Tibial nerve (tissue), 4 donors: ENCODE measurements around the gene MAZ. TPM values are rescaled to one million over a fixed set of nuclear protein-coding genes. Genes with fewer than 3 reads are reported as not detected.

ENCODE experiments used
- DNase-seq, 2 donors: peaks; one replicate each; pipeline ENCODE4 v3.0.0-alpha.2; 2019; ENCODE audit warnings: low spot score in 2 of 2
- H3K27ac ChIP-seq, 4 donors: fragments of 200-600 bp; sonication (generic) in 3 of 4; one replicate each; pipeline ENCODE4 v1.5.1; 2017 to 2019; ENCODE audit warnings: mild to moderate bottlenecking in 1 of 4
- H3K27me3 ChIP-seq, 2 donors: fragments of 200-600 bp; sonication (generic) in 1 of 2; one replicate each; pipeline versions ENCODE4 v1.5.1 to v1.6.0; 2017 to 2019
- H3K36me3 ChIP-seq, 3 donors: fragments of 200-600 bp; sonication (generic); one replicate each; pipeline ENCODE4 v1.5.1; 2018 to 2019
- H3K4me1 ChIP-seq, 4 donors: fragments of 200-600 bp; sonication (generic) in 3 of 4; one replicate each; pipeline ENCODE4 v1.5.1; 2017 to 2019
- H3K4me3 ChIP-seq, 4 donors: fragments of 200-600 bp; sonication (generic) in 3 of 4; one replicate each; pipeline ENCODE4 v1.5.1; 2017 to 2019; ENCODE audit warnings: mild to moderate bottlenecking in 1 of 4, moderate library complexity in 1 of 4
- H3K9me3 ChIP-seq, 4 donors: fragments of 200-600 bp; sonication (generic) in 3 of 4; one replicate each; pipeline ENCODE4 v1.5.1; 2017 to 2019
- CTCF ChIP-seq, 5 experiments: fragments of 200-600 bp in 3 of 5; fragments of 450-650 bp in 2 of 5; sonication (generic) in 3 of 5; IDR thresholded peaks; one replicate each; pipeline ENCODE4 v1.5.1; 2016 to 2019; ENCODE audit warnings: antibody characterized with exemption in 5 of 5, mild to moderate bottlenecking in 3 of 5, moderate library complexity in 2 of 5
- EP300 ChIP-seq, 2 donors: sonication (generic); formaldehyde crosslinking; IDR thresholded peaks; one replicate each; pipeline ENCODE4 v1.6.1; 2017; ENCODE audit warnings: antibody characterized with exemption in 2 of 2, mild to moderate bottlenecking in 1 of 2
- POLR2A ChIP-seq, 2 donors: fragments of 450-650 bp; IDR thresholded peaks; one replicate each; pipeline ENCODE4 v1.6.1; 2017; ENCODE audit warnings: antibody characterized with exemption in 2 of 2, mild to moderate bottlenecking in 2 of 2, moderate library complexity in 2 of 2
- WGBS, 2 donors: methylation state at CpG; one replicate each; pipeline ENCODE4 v1.1.5; 2018; 5-methylcytosine and 5-hydroxymethylcytosine counted together
- total RNA-seq, 4 donors: library from RNA; depleted of rRNA; stranded (reverse); fragments of >200 nt; gene quantifications; one replicate each; pipeline ENCODE4 v1.1.0, GENCODE V29; 2016

MAZ gene
- total RNA-seq, 4 donors from 2014 or later: 40.0 to 75.9 (median 62.0) TPM

- H3K27ac ChIP-seq: no peak overlapping the region
- DNase-seq: no peak
- no peak for TF ChIP-seq CTCF (IDR thresholded peaks at IDR 0.05)
- 98 to 100% methylated on average over 3 of the region's 3 CpGs for WGBS, 2 donors
- H3K9me3 ChIP-seq: no peaks in the 10 kb centered on the region
- no peak overlapping the region for H3K4me3 ChIP-seq
- H3K36me3 ChIP-seq: peaks cover 7 to 27% (median 11%) of the 10 kb centered on the region in 3 donors
- H3K27me3 ChIP-seq: no peaks in the 10 kb centered on the region
- H3K4me1 ChIP-seq: peaks cover 0 to 22% (median 12%) of the 10 kb centered on the region in 4 donors
These were observed 12.1 kb upstream of the MAZ start for GRCh38 chr16:29794231-29794710.

- H3K27ac ChIP-seq: no peak overlapping the region
- no peak overlapping the region for H3K4me3 ChIP-seq
- H3K9me3 ChIP-seq: no peaks in the 10 kb centered on the region
- no peaks in the 10 kb centered on the region for H3K27me3 ChIP-seq
- no peak for DNase-seq
- H3K4me1 ChIP-seq: peaks cover 0 to 17% (median 9%) of the 10 kb centered on the region in 4 donors
- 89 to 92% methylated on average over 8 of the region's 8 CpGs for WGBS, 2 donors
- TF ChIP-seq CTCF (IDR thresholded peaks at IDR 0.05) (no peak), EP300 (IDR thresholded peaks at IDR 0.05) (no peak), POLR2A (IDR thresholded peaks at IDR 0.05) (no peak)
- peaks cover 4 to 43% (median 18%) of the 10 kb centered on the region in 3 donors for H3K36me3 ChIP-seq
These were observed 3.9 kb upstream of the MAZ start for GRCh38 chr16:29802416-29802935.

- Histone ChIP-seq H3K4me3 (peak overlapping the region in 2 of 4 donors; percentile 51 to 75), H3K4me1 (peaks cover 0 to 32% (median 24%) of the 10 kb centered on the region in 4 donors), H3K27ac (peak overlapping the region; percentile 88 to 99 (median 94)), H3K36me3 (peaks cover 0 to 37% (median 14%) of the 10 kb centered on the region in 3 donors), H3K9me3 (no peaks in the 10 kb centered on the region), H3K27me3 (no peaks in the 10 kb centered on the region)
- 76 to 81% methylated on average over 8 of the region's 8 CpGs for WGBS, 2 donors
- TF ChIP-seq EP300 (IDR thresholded peaks at IDR 0.05) (no peak), POLR2A (IDR thresholded peaks at IDR 0.05) (no peak), CTCF (IDR thresholded peaks at IDR 0.05) (no peak)
- DNase-seq: no peak
These were observed 2.3 kb upstream of the MAZ start for GRCh38 chr16:29804020-29804419.

- H3K9me3 ChIP-seq: no peaks in the 10 kb centered on the region
- H3K27ac ChIP-seq: peak overlapping the region; percentile 88 to 99 (median 94)
These were observed 1.7 kb upstream of the MAZ start for GRCh38 chr16:29804455-29805231.

More at GRCh38 chr16:29804455-29805231, 1.7 kb upstream of the MAZ start:
- Histone ChIP-seq H3K4me3 (peak overlapping the region; percentile 51 to 85 (median 76)), H3K4me1 (peaks cover 0 to 38% (median 29%) of the 10 kb centered on the region in 4 donors), H3K27me3 (no peaks in the 10 kb centered on the region), H3K36me3 (peaks cover 0 to 37% (median 12%) of the 10 kb centered on the region in 3 donors)
- TF ChIP-seq CTCF (IDR thresholded peaks at IDR 0.05): no peak
- TF ChIP-seq EP300 (IDR thresholded peaks at IDR 0.05): no peak
- no peak for TF ChIP-seq POLR2A (IDR thresholded peaks at IDR 0.05)
- WGBS, 2 donors: 1 to 4% methylated on average over 13 to 26 of the region's 26 CpGs
- DNase-seq: peak; percentile 30 to 63
